Germinal center (tissue), 1 donor: Measurements from ENCODE around the gene FRMD8.
"Not testable (repeated sequence)": the region's sequence is repeated elsewhere in the genome, so short reads cannot be mapped to it uniquely, and the experiment has no call there.

Source experiments
- DNase-seq: peaks from one replicate; pipeline ENCODE4 v3.0.0; 2012; ENCODE audit warnings: mixed read lengths, low spot score

The FRMD8 gene

GRCh38 chr11:65393513-65394079 lies 7.2 kb downstream of the FRMD8 start:
- DNase-seq, result no peak

GRCh38 chr11:65394125-65394536 lies 7.7 kb downstream of the FRMD8 start:
- no peak for DNase-seq

DNA sequence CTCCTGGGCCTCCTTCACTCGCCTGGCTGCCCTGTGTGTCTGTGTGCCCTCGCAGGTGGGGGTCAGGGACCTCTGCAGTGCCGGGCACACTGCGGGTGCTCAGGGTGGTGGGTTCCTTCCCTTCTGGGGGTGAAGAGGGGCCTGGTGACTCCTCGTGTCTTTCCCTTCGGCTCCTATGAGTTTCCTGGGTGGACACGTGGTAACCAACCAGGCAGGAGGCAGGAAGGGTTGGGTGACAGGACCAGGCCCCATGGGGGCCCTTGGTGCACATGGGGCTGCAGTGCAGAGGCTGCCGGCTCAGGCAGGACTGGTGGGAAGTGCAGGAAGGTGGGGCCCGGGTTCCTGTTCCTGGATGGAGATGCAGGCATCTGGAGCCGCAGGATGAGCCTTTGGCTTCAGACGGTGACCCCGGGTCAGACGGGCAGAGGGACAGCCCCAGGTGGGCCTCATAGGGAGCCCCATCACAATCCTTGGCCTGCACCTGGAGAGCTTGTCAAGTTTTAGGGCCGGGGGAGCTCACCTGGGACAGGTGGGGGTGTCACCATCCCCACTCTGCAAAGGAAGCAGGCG lies 9.6 kb downstream of the FRMD8 start:
- no peak for DNase-seq

- no peak for DNase-seq
Measured at GRCh38 chr11:65396769-65397745, 10.6 kb downstream of the FRMD8 start.

DNA sequence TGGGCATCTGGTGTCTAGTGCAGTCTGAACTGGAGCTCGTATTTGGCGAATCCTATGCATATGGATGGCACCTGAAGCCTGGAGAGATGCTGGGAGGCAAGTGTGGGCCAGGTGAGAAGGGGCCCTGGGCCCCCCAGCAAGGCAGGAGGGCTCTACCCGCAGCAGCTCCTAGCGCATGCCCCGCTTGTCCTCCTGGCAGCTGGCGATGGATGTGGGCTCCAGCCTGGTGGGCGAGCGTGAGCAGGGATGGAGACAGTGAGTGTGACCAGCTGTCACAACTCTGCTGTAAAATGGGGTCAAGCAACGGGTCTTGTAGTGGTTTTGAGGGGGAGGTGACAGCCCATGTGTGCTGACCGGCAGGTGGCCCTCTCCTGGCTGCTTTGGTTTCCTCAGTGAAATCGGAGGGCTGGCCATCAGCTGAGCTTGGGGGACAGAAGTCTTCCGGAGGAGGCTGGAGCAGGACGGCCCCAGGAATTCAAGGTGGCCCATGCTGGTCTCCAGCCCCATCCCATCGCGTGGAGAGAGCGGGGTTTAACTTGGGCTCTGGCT lies 12.0 kb downstream of the FRMD8 start:
- DNase-seq, result no peak

- DNase-seq, result no peak
Measured at GRCh38 chr11:65399249-65399648, 12.8 kb downstream of the FRMD8 start.

DNA sequence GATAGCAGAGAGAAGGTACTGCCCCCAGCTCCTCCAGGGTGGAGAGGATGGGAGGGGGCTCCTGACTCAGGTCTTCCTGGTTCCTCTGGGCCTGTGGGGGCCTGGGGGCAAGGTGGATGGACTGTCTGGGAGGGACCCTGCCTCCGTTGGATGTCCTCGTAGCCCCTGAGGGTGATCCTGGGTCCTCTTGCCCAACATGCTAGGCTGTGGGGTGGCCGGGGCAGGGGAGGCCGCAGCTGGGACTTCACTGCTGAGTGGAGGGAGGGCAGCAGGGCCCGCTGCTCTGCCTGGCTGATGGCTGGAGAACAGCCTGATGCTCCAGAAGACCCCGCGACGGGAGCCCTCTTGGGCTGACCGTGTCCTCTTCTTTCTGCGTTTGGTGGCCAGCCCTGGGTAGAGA lies 13.4 kb downstream of the FRMD8 start:
- no peak for DNase-seq

GRCh38 chr11:65400307-65401072 lies 14.1 kb downstream of the FRMD8 start:
- no peak for DNase-seq

- DNase-seq, result no peak
Measured at GRCh38 chr11:65401073-65401802, 14.8 kb downstream of the FRMD8 start.

DNA sequence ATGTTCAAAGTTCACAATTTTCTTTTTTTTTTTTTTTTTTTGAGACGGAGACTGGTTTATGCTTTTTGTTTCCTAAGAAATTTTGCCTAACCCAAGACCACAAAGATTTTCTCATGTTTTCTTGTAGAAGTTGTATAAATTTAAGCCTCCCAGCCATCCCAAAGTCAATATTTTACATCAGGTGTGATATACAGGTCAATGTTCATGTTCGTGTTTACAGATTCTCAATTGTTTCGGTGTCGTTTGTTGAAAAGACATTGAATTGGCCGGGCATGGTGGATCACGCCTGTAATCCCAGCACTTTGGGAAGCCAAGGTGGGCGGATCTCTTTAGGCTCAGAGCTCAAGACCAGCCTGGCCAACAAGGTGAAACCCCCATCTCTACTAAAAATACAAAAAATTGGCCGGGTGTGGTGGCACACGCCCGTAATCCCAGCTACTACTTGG lies 15.4 kb downstream of the FRMD8 start:
- no peak for DNase-seq

DNA sequence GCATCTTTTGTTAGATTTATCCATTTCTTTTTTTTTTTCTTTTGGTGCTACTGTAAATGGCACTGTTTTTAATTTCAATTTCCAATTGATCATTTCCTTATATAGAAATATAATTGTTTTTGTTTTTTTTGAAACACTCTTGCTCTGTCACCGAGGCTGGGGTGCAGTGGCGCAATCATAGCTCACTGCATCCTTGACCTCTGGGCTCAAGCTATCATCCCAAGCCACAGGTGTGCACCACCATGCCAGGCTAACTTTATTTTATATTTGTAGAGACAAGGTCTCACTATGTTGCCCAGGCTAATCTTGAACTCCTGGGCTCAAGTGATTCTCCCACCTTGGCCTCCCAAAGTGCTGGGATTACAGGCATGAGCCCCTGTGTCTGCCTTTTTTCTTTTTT lies 16.4 kb downstream of the FRMD8 start:
- DNase-seq, result no peak

DNA sequence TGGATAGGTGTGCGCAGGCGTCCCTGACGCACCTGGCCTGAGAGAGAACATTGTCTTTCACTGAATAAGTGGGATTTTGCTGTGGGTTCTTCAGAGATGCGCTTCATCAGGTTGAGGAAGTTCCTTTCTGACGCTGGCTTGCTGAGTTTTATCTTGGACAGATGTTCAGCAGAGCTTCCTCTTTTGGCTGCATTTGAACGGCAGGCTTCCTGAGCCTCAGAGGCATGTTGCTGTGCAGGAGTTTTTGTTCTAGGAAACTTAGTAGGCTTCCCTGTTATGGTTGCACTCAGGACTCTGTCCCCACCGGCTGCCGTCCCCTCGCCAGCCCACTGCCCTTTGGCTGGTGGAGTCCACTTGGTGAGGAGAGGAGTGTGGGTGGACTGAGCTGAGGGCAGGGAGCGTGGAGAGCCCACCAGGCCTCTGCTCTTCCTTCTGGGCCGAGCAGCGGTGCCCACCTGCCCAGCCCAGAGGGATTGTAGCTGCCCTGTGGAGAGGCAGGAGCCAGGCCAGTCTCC lies 17.2 kb downstream of the FRMD8 start:
- DNase-seq, result peak; percentile 61

DNA sequence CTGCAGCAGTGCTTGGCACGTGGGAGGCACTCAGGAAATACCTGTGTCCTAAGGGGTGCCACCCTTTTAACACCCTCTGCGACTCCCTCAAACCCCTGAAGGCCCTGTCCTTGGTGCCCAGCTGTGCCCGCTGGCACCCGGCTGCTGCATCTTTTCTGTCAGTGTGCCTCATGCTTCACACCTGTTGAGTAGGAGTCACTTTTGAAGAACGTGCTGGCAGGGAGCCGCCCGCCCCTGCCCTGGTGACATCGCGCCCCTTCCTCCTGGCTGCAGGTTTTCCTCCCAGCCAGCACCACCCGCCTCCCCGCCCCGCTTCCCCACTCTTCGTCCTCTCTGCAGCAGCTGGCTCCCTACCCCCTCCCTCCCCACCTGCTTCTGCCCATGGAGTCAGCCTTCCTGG lies 17.8 kb downstream of the FRMD8 start:
- DNase-seq, result no peak

DNA sequence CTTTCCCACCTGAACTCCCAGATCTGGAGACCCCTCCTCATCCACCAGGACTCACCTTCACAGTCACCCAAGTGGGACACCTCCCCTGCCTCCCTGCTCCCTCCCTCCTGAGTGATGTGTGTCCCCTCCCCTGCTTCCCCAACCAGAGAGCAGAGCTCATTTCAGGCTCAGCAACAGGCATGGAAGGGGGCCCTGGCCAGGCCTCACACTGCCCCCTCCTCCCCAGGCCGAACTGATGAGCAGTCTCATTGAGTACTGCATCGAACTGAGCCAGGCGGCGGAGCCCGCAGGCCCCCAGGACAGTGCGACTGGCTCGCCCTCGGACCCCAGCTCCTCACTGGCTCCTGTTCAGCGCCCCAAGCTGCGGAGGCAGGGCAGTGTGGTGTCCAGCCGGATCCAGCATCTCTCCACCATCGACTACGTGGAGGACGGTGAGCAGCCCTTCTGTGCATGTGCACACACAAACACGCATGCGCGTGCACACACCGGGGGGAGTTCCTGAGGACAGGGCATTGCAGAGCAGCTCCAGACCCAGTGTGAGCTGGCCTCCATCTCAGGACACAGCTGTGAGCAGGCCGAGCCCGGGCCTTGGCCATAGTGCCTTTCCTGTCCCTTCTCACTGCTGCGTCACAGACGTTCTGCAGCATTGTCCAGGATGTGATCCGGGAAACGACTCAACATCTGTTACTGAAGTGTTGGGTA lies 18.4 kb downstream of the FRMD8 start:
- DNase-seq, result no peak

DNA sequence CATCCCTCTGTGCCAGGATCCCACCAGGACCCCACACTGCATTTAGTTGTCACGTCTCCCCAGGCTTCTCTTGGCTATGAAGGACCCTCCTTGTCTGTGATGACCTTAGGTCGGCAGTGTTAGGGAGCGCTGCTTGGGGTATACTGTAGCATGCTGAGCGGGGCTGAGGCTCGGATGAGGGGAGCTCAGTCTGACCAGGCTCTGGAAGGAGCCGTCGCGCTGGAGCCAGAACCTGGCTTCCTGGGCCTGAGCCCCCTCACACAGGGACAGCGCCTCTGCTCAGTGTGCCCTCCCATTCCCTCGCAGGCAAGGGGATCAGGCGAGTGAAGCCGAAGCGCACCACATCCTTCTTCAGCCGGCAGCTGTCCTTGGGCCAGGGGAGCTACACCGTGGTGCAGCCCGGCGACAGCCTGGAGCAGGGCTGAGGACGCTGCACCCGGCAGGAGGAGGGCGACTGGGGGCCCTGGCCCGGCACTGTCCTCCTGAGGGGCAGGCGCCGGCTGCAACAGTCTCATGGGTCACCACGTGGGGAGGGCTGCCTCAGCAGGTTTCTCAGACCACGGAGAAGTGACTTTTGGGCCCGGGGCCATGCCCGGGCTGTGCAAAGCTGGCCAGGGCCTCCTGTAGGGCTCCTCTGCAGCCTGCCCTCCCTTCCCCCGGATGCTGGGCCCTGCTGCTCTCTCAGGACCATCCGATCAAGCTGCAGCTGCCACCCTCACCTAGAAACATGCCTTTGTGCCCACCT lies 24.7 kb downstream of the FRMD8 start:
- no peak for DNase-seq

DNA sequence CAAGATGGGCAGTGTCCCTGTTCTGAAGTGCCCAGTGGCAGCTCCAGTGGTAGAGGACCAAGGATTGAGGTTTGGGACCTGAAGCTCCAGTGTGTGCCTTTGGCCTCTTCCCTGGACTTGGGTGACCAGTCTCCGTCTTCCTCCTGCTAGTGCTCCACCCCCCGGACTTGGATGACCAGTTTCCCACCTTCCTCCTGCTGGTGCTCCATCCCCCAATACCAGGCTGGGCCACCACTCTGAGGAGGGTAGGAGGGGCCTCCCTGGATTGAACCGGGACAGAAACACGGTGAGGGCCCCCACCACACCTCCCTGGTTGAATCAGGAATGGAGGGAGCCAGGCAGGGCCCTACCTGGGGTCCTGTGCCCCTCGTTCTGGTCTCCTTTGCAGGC lies 25.2 kb downstream of the FRMD8 start:
- DNase-seq, result no peak

DNA sequence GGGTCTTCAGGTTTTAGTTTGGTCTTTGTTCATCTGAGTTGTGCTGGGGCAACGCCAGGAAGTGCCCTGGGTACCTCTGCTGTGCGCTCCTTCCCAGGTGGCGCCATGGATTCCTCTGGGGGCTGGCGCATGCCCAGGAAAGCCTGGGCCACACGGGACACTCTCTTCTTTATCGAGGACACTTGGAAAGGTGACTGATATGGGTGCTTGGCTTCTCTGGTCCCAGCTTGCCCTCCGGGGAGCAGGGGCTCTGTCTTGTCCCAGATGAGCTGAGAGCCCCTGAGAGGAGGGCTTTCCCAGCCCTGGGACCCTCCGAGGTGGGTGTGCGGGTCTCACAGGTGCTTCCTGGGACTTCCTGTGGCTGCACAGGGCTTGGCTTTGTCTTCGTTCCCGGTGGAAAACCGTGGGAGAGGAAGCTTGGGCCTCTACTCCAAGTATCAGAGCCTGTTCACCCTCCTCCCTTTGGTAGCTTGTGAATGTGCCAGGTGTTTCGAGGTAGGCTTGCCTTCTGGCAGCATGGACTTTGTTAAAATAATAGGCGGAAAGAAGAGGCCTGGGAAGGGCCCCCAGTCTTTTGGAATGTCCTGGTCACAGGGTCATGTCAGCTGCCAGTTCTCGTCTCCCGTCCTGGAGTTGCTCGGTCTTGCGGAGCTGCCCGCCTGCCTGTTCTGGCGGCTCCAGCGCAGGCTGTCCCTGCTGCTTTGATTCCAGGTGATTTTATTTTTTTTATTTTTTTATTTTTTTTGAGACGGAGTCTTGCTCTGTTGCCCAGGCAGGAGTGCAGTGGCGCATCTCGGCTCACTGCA lies 26.0 kb downstream of the FRMD8 start:
- DNase-seq, result no peak

DNA sequence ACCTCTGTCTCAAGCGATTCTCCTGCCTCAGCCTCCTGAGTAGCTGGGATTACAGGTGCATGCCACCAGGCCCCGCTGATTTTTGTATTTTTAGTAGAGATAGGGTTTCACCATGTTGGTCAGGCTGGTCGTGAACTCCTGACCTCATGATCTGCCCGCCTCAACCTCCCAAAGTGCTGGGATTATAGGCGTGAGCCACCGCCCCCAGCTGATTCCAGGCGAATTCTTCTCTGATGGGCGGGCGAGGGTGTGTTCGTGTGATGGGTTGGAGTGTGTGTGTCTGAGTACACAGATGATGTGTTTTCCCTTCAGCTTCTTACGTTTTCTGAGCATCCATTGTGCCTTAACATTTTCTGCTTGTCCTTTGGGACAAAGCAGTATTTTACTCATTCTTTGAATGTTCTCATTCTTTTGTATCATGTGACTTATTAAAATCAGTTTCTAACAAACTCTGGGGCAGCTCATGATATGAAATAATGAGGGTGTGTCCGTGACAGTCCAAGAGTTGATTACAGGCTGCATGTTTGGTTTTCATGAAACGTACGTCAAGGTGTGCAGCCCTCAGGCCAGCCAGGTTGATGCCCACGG lies 26.7 kb downstream of the FRMD8 start:
- not testable (repeated sequence) for DNase-seq
